ENCODE results near the gene DPP9. TPM values are rescaled to one million over a fixed set of nuclear protein-coding genes. Genes with fewer than 3 reads are reported as not detected.
"Not testable (repeated sequence)": the region's sequence is repeated elsewhere in the genome, so short reads cannot be mapped to it uniquely, and the experiment has no call there.

The DPP9 gene
- total RNA-seq: 98.7 and 109 TPM in 2 replicates

DNA sequence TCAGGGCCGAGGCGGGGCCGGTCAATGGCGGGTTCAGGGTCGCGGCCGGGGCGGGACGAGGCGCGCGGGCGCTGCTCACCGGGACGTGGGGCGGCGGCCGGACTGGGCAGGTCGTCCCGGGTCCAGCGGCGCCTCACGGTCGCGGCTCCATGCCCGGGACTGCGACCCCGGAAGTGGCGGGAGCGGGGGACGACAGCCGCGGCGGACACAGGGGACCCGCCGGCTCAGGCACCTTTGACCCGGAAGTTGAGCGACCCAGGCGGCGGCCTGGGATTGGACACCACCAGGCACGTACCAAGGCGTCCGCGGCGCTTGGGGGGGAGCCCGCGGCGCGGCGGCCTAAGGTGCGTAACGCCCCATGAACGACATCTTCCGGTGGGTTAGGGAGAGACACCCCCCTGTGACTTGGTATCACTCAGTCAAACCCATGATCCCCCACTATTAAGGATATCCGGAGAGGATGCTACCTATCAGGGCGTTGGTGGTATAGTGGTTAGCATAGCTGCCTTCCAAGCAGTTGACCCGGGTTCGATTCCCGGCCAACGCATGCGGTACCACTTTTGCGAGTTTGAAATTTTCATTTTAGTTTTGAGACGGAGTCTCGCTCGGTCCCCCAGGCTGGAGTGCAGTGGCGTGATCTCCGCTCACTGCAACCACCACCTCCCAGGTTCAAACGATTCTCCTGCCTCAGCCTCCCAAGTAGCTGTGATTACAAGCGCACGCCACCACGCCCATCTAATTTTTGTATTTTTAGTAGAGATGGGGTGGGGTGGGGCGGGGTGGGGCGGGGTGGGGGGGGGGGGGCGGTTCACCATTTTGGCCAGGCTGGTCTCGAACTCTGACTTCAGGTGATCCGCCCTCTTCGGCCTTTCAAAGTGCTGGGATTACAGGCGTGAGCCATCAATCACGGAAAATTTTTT lies at the start of gene DPP9:
Gene DPP9 (minus strand): TSS at position 248 of the 920 bp plus-strand sequence. CDS start 3,936 bp downstream, outside the sequence.
- intact Hi-C loops (cut with micrococcal nuclease): loop anchor here (1.0 to 5.0 kb wide), 14 partner anchors 8 to 996 kb away; partner anchors contain the start of genes CATSPERD, CHAF1A, FEM1A and LONP1

DNA sequence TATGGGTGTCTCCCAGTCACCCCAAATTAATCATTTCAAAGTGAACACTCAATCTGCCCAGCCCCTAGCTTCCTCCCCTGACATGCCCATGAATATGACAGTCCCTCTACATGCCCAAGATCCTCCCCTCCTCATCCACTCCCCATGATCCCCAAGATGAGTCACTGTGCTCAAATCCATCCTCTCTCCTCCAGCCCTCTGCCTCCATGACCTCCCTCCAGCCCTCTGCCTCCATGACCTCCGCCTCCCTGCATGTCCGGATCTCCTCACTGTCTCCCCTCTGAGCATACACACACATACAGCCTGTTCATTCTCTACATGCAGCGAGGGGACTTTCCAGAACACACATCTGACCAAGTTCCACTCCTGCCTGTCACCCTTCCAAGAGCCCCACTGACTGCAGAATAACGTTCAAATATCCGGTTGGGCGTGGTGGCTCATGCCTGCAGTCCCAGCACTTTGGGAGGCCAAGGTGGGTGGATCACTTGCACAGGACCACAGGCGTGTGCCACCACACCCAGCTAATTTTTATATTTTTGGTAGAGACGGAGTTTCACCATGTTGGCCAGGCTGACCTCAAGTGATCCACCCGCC lies 49.5 kb upstream of the DPP9 start:
- intact Hi-C loops (cut with micrococcal nuclease): loop anchor here (5.0 kb wide), 1 partner anchor 41 kb away; no protein-coding TSS in a partner anchor

DNA sequence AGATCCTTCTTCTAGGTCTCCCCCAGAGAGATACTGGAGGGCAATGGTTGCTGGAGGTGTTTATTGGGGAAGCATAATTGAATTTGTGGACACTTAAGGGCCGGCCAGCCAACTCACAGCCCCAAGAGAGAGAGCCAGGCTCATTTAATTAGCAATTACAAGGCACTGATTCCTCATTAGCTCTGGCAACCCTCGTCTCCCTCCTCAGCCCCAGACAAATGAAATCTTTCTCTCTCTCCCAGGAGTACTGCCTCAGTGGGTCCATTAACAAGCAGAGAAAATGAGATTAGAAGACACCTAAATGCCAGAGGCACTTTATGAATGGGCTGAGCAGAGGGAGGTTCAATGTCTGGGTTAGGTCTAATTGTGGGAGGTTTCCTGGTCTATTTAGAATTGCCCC lies 48.9 kb upstream of the DPP9 start:
- intact Hi-C loops (cut with micrococcal nuclease): loop anchor here (5.0 kb wide), 1 partner anchor 40 kb away; no protein-coding TSS in a partner anchor

DNA sequence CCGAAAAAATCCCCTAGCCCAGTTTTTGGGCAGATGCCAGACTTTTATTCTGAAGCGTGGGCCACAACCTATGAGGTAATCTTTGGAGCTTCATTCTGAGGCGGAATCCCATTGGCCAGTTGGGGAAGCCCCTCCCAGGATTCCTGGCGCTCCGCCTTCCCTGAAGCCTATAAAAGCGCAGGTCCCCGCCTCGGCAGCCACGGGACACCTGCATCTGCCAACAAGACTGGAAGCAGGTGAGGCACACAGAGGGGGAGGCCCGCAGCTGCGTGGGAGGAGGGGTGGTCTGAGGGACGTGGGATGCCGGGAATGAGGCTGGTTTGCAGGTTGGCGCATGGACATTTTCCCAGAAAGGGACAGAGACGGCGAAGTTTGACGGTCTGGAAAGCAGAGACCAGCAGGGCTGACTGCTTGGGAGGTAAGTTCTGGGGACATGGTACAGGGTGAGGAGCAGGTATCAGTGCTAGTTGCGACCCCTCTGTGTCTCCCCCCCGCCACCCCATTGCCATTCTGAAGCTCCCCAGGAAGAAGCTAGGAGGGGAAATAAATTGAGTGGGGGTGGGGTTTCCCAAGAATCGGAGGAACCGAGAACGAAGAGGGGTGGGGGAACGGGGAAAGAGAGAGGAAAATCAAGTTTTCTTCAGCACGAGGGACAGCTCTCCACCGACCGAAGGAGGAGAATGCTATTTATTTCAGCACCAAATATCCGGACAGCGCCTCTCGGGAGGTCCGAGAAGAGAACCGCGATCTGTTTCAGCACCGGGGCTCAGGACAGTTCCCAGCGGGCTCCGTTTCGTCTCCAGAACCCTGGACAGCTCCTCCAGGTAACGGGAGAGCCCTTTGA lies 45.5 kb upstream of the DPP9 start:
- intact Hi-C loops (cut with micrococcal nuclease): loop anchor here (1.0 kb wide), 1 partner anchor 22 kb away; the partner anchor contains the start of gene FEM1A

DNA sequence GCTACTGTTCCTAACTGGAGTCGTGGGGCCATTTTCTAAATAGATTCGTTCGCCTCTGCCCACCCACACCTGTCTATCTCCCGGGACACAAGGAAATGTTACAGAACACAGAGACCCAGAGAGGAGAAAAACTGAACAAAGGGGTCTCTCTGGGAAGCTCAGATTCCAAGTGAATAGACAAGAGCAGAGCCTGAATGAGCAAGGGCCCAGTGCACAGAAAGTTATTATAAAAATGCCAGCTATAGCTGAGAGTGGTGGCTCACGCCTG lies 40.7 kb upstream of the DPP9 start:
- intact Hi-C loops (cut with micrococcal nuclease): no loop called here

DNA sequence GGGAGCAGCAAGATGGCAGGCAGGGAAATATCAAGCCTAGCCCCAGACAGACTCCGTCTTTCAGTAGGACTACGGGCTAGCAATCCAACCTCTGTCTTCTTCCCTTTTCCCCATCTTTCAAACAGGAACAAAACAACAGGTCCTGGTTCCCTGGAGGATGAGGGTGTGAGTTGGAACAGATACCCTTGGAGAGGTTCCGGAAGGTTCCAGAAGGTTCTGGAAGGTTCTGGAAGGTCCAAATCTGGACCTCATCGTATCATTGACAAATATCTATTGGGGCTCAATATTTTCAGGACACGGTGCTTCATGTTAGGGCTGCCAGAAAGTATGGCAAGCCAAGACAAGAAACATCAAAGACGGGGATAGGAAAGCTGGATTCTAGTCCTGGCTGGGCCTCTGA lies 39.4 kb upstream of the DPP9 start:
- intact Hi-C loops (cut with micrococcal nuclease): no loop called here

DNA sequence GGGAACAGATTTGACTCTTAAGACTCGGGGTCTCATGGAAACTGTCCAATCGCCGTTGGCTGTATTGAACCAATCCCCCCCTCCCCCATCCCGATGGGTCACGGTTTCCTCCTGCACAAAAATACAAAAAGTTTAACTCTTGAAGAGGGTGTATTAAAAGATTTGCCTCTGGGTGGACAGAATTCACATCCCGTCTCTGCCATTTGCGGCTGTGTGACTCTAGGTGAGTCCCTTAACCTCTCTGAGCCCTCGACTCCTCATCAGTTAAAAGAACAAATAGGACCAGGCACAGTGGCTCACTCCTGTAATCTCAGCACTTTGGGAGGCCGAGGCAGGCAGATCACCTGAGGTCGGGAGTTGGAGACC lies 36.6 kb upstream of the DPP9 start:
- intact Hi-C loops (cut with micrococcal nuclease): loop anchor here (1.0 kb wide), 1 partner anchor 31 kb away; the partner anchor contains the start of gene FEM1A

DNA sequence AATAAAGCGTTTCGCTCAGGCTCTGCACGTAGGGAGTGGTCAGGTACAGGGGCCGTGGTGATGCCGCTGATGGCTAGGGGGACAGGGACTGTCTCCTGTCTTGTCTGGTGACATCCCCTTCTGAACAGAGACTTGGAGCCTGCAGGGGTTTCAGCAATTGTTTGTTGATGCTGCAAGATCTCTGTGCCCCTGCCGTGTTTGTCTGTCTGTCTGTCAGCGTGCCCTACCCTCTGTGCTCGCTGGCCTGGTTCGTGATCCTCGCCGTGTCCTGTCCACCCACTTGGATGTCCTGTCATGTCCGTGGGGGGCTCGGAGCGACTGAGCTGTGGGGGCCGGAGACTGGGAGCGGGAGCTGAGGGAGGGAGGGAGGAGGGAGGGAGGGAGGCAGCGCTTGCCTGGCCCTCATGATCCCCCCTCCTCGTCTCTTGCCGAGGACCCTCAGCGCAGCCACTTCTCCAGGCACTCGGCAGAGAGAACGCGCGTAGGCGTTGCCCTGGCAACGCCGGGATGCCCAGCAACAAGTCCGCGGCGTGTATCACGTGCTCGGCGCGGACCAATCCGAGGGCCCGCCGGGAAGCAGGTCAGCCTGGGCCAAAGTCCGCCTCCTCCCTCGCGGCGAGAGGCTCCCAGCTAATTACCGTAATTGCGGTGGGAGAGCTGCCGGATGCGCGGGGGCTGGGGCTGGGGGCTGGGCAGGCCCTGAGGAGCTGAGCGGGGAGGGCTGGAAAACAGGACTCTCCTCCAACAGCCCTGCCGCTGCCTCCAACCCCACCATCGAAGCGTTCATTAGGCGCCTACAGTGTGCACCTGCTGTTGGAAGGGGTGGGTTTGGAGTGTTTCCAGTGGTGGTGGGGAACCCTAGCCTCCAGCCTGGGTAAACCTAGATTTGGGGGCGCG lies 36.0 kb upstream of the DPP9 start:
- intact Hi-C loops (cut with micrococcal nuclease): loop anchor here (1.0 kb wide), 1 partner anchor 32 kb away; the partner anchor contains the start of gene FEM1A

DNA sequence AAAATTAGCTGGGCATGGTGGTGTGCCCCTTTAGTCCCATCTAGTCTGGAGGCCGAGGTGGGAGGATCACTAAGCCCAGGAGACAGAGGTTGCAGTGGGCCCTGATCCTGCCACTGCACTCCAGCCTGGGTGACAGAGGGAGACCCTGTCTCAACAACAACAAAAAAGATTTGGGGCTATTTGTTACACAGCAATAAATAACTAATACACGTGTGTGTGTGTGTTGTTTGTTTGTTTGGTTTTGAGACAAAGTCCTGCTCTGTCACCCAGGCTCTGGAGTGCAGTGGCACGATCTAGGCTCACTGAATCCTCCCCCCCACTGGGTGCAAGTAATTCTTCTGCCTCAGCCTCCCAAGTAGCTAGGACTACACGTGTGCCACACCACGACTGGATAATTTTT lies 35.0 kb upstream of the DPP9 start:
- intact Hi-C loops (cut with micrococcal nuclease): no loop called here

DNA sequence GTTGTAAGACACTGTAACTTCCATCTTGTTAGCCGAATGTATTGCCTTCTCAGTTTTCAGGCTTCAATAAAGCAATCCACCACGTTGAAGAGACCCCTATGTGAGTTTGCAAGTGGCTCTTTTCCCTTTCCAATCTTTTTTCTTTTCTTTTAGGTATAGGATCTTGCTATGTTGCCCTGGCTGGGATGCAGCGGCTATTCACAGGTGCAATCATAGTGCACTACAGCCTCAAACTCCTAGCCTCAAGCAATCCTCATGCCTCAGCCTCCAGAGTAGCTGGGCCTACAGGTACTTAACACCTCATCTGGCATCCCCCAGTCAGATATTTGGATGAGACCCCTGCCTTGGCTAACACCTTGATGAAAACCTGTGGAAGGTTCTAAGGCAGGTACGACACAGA lies 34.4 kb upstream of the DPP9 start:
- intact Hi-C loops (cut with micrococcal nuclease): no loop called here

DNA sequence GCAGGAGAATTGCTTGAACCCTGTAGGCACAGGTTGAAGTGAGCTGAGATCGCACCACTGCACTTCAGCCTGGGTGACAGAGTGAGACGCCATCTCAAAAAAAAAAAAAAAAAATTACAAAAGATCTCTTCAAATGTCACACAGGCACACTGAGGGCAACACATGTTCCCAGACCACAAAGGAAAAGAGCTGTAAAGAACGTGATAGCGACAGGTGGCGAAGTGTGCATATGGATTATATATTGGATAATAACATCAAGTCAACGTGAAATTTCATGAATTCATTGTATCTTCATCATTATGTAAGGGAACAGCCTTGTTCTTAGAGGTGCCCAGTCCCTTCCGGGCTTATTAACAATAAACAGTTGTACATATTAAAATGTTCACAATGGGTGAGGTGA lies 31.8 kb upstream of the DPP9 start:
- intact Hi-C loops (cut with micrococcal nuclease): no loop called here

DNA sequence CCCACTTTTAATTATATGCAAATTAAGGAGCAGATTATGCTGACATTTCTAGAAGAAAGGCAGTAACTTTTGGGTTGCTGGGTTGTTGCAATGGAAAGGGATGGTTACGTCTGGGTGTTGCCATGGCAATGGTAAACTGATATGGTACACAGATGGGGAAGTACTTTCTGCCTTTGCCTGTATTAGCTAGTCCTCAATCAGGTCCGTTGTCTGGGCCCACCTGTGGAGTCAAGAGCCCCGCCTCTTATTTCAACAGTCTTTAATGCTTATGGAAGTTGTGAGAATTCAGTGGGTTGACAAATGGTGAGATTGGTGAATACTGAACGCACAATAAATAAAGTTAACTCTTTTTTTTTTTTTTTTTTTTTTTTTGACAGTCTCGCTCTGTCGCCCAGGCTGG lies 30.6 kb upstream of the DPP9 start:
- intact Hi-C loops (cut with micrococcal nuclease): no loop called here

DNA sequence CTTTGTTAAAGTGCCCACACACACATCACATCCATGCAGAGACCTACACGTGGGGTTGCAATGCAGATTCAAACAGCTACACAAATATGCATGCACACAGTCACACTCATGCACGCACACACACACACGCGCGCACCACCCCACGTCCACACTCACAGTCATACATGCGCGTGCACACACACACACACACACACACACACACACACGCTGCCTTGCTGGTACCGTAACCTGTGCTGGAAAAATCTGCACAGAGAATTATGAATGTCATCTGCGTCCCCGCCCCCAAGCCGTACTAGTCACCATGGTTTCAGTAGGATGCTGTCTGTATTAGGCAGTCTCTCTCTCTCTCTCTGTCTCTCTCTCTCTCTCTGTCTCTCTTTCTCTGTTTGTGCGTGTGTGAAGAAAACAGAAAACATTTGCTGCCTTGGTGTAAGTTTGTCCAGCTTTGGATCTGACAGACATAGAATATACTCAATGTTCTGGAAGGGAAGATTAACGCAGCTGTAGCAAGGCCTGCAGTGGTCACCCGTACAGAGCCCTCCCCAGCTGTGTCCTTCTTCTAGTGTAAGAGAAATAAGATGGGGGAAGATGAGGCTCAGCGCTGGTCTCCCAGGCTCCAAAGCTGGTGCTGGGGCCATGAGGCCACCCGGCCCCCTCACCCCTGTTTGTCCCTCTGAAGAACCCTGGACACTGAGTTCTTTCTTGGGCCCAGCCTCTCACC lies 26.4 kb upstream of the DPP9 start:
- intact Hi-C loops (cut with micrococcal nuclease): no loop called here

DNA sequence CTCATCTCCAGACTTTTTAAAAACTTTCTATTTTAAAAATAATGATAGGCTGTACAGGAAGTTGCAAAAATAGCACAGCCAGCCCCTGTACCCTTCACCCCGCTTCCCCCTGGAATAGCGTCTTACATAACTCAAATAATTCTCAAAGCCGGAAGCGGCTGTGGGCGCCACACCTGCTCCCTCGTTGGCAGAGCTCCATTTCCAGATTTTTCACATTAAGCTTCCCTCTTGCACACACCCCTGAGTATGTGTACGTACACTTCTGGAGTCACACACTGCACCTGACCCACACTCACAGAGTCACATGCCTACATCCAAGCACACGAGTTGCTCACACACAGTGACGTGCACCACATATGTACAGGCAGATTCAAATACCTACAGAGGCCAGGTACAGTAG lies 24.9 kb upstream of the DPP9 start:
- intact Hi-C loops (cut with micrococcal nuclease): no loop called here

DNA sequence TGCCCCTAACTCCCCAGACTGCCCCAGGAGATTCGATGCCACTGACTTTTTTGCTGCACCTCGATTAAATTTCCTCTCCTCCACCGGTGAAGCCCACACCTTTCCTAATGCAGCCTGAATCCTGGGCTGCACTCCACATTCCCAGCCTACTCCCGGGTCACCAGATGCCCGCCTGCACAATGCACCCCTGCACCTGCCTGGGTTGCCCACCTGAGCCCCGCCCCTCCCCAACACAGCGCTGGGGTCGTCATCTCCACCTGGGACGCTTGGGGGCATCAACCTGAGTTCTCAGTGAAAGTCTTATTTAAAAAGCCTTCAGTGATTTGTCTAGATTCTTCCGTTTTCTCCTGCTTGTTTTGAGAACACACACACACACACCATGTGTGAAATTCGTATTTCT lies 24.5 kb upstream of the DPP9 start:
- intact Hi-C loops (cut with micrococcal nuclease): no loop called here

DNA sequence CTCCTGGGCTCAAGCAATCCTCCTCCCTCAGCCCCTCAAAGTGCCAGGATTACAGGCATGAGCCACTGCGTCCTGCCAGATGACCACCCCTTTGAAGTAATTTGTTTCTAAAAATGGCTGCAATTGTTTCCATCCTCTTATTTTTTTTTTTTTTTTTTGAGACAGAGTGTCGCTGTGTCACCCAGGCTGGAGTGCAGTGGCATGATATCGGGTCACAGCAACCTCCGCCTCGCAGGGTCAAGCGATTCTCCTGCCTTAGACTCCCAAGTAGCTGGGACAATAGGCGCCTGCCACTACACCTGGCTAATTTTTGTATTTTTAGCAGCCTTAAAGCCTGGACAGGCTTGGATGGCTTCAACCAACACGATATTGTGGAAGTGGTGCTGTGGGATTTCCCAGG lies 22.3 kb upstream of the DPP9 start:
- intact Hi-C loops (cut with micrococcal nuclease): no loop called here

DNA sequence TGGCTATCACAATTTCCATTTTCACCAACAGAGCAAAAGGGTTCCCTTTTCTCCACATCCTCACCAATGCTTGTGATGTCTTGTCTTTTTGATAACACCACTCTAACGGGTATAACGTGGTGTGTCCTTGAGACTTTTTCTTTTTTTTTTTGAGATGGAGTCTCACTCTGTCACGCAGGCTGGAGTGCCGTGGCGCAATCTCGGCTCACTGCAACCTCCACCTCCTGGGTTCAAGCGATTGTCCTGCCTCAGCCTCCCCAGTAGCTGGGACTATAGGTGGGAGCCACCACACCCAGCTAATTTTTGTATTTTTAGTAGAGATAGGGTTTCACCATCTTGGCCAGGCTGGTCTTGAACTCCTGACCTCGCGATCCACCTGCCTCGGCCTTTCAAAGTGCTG lies 21.5 kb upstream of the DPP9 start:
- intact Hi-C loops (cut with micrococcal nuclease): not testable (repeated sequence)

DNA sequence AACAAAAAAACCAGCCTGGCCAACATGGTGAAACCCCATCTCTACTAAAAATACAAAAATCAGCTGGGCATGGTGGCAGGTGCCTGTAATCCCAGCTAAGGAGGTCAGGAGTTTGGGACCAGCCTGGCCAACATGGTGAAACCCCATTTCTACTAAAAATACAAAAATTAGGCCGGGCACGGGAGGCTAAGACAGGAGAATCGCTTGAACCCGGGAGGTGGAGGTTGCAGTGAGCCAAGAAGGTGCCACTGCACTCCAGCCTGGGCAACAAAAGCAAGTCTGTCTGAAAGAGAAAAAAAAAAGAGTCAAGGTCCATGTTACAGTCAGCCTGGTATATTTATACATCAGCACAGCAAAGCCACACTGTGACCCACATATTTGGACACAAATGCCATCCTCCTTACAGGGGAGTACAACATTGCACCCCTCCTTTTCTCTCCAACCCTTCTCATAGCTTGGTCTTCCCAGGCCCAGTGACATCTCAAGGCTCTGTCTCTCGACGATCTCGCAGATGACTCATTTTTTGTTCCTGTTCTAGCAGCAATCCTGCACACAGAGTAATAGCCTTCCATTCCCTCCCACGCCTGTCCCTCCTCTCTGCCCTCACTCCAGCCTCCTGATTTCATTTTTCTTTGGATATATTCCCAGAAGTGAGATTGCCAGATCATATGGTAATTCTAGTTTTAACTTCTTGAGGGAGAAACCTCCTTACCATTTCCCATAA lies 21.0 kb upstream of the DPP9 start:
- intact Hi-C loops (cut with micrococcal nuclease): no loop called here

All from T-helper 1 cell treated with Interleukin-12 subunit alpha and Interleukin-12 subunit beta and Interleukin-4 antibody, amounts not matched to agents 30 ng/mL and 1 ng/mL, for 36 hours (primary cell).